Mammary epithelial cell (primary cell): Measurements from ENCODE around the gene RASSF1.

Source experiments
- EZH2 ChIP-seq: IDR thresholded peaks from 2 replicates; pipeline ENCODE4 v1.6.1; 2012; ENCODE audit warnings: low read length, inconsistent platforms, borderline replicate concordance
- TF ChIP-seq, protein P1 (sequence below), 2 donors: IDR thresholded peaks in 1 of 2; conservative IDR thresholded peaks in 1 of 2; 2 replicates each; pipeline ENCODE4 v1.5.1; 2011 to 2012; ENCODE audit warnings: inconsistent platforms in 2 of 2, low read length in 2 of 2, mild to moderate bottlenecking in 2 of 2, control low read depth in 1 of 2, low read depth in 1 of 2; ENCODE audit not compliant: insufficient read depth in 1 of 2; ENCODE audit errors: extremely low read depth in 1 of 2

DNA sequence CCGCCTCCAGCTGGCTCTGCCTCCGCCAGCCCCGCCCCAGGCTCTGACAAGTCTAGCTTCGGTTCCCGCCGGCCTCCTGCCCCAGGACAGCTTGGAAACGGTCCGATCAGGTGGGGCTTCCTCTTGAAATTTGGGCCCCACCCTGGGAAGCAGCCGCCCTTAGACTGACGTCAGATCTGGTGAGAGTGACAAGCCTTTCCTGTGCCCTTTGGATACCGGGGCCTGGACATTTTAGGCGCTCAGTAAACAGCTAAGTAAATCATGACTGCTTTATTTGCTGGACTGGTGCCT is 41.1 kb downstream of the RASSF1 start:
- TF ChIP-seq, protein P1, sequence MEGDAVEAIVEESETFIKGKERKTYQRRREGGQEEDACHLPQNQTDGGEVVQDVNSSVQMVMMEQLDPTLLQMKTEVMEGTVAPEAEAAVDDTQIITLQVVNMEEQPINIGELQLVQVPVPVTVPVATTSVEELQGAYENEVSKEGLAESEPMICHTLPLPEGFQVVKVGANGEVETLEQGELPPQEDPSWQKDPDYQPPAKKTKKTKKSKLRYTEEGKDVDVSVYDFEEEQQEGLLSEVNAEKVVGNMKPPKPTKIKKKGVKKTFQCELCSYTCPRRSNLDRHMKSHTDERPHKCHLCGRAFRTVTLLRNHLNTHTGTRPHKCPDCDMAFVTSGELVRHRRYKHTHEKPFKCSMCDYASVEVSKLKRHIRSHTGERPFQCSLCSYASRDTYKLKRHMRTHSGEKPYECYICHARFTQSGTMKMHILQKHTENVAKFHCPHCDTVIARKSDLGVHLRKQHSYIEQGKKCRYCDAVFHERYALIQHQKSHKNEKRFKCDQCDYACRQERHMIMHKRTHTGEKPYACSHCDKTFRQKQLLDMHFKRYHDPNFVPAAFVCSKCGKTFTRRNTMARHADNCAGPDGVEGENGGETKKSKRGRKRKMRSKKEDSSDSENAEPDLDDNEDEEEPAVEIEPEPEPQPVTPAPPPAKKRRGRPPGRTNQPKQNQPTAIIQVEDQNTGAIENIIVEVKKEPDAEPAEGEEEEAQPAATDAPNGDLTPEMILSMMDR (conservative IDR thresholded peaks at IDR 0.05 in 1 of 2, IDR thresholded peaks at IDR 0.05 in 1 of 2; ENCODE audit: extremely low read depth in 1 of 2, insufficient read depth in 1 of 2, low read depth in 1 of 2, low read length in 2 of 2) = no peak
- no peak for TF ChIP-seq EZH2
